Activated T-helper 1 cell treated with anti-CD3 and anti-CD28 coated beads, Interleukin-2, amount 50 U/mL, for 16 hours (primary cell): ENCODE results near the gene KMT2E.

Experiments used
- DNase-seq, 2 donors: peaks; one replicate each; pipeline ENCODE4 v3.0.0-alpha.2; 2020; ENCODE audit warnings: low read depth in 1 of 2, low spot score in 1 of 2

KMT2E gene

GRCh38 chr7:105127179-105127578 is 113.2 kb downstream of the KMT2E start:
- no peak for DNase-seq

GRCh38 chr7:105130048-105130447 is 116.0 kb downstream of the KMT2E start:
- no peak for DNase-seq

GRCh38 chr7:105130580-105130979 is 116.6 kb downstream of the KMT2E start:
- no peak for DNase-seq

- no peak for DNase-seq
These were observed 117.1 kb downstream of the KMT2E start for GRCh38 chr7:105131033-105131656.

- DNase-seq, result no peak
These were observed 117.9 kb downstream of the KMT2E start for GRCh38 chr7:105131890-105132289.

GRCh38 chr7:105132335-105132734 is 118.3 kb downstream of the KMT2E start:
- DNase-seq, result no peak

- no peak for DNase-seq
These were observed 118.8 kb downstream of the KMT2E start for GRCh38 chr7:105132835-105133234.

GRCh38 chr7:105133358-105133757 is 119.4 kb downstream of the KMT2E start:
- DNase-seq, result no peak

GRCh38 chr7:105133986-105134655 is 120.1 kb downstream of the KMT2E start:
- no peak for DNase-seq

- DNase-seq, result no peak
These were observed 122.2 kb downstream of the KMT2E start for GRCh38 chr7:105136221-105136620.

GRCh38 chr7:105137898-105138297 is 123.9 kb downstream of the KMT2E start:
- no peak for DNase-seq

GRCh38 chr7:105139381-105139780 is 125.4 kb downstream of the KMT2E start:
- DNase-seq, result no peak

GRCh38 chr7:105141068-105141467 is 127.1 kb downstream of the KMT2E start:
- DNase-seq, result no peak

- DNase-seq, result no peak
These were observed 135.8 kb downstream of the KMT2E start for GRCh38 chr7:105149827-105150226.

GRCh38 chr7:105151152-105151551 is 137.1 kb downstream of the KMT2E start:
- no peak for DNase-seq

- no peak for DNase-seq
These were observed 139.5 kb downstream of the KMT2E start for GRCh38 chr7:105153531-105153930.

- DNase-seq, result no peak
These were observed 140.1 kb downstream of the KMT2E start for GRCh38 chr7:105154084-105154483.

- no peak for DNase-seq
These were observed 142.7 kb downstream of the KMT2E start for GRCh38 chr7:105156731-105157130.

- DNase-seq, result no peak
These were observed 143.3 kb downstream of the KMT2E start for GRCh38 chr7:105157278-105157677.

- no peak for DNase-seq
These were observed 147.4 kb downstream of the KMT2E start for GRCh38 chr7:105161366-105161765.
